NCI-H2196 treated with DMSO at 0.1 percent for 48 hours (cell line): ENCODE data around the gene NUP35.

Experiments used
- DNase-seq: peaks from one replicate; lab custom pipeline; 2025; ENCODE audit not compliant: unreplicated experiment; lab: John Stamatoyannopoulos, UW

The NUP35 gene, protein sequence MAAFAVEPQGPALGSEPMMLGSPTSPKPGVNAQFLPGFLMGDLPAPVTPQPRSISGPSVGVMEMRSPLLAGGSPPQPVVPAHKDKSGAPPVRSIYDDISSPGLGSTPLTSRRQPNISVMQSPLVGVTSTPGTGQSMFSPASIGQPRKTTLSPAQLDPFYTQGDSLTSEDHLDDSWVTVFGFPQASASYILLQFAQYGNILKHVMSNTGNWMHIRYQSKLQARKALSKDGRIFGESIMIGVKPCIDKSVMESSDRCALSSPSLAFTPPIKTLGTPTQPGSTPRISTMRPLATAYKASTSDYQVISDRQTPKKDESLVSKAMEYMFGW

DNA sequence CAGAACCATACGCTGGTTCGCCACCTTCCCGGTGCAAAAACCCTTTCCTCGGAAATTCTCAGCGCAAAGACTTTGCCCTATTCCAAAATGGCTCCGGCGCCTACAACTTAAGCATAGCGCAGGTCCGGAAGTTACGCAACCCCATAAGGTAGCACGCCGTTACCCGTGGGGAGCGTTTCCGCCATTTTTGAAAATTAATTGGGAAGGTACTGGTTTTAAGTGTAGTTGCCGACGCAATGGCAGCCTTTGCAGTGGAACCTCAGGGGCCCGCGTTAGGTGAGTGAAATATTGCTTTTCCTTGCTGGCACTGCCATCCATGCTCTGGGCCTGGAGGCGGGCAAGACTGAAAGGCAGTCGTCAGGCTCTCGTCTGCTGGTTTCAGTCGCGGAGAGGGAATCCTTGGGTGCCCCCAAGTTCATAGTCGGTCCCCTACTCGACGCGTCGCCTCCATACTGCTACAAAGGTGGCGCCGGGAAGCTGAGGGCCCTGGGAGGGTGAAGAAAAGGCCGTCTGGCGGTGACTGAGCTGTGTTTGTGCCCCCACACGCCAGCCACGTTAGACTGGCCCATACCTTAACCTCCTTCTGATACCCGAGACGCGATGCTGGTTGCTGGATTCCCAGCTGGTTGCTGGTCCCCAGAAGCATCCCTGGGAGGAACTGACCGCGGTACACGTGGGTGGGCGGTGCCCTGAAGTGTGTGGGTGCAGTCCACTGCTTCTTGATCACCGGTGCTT, at the start of gene NUP35:
Gene NUP35 (plus strand): TSS at position 222 of the 735 bp plus-strand sequence. CDS start 15 bp downstream, at position 237.
- DNase-seq: peak; percentile 78

DNA sequence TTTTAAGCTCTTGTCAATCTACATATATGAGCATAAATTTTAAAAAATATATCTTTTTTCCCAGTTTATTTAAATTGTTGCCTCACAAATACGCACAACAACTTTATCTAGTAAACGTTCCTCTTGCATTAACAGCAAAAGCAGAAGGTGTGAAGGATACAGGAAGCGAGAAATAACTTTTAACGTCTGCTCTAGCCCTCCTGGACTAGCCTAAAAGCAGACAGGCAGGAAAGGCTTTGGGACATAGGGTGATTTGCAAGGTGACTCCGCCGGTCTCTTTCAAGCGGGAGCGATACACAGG, 46.1 kb upstream of the NUP35 start:
- no peak for DNase-seq

DNA sequence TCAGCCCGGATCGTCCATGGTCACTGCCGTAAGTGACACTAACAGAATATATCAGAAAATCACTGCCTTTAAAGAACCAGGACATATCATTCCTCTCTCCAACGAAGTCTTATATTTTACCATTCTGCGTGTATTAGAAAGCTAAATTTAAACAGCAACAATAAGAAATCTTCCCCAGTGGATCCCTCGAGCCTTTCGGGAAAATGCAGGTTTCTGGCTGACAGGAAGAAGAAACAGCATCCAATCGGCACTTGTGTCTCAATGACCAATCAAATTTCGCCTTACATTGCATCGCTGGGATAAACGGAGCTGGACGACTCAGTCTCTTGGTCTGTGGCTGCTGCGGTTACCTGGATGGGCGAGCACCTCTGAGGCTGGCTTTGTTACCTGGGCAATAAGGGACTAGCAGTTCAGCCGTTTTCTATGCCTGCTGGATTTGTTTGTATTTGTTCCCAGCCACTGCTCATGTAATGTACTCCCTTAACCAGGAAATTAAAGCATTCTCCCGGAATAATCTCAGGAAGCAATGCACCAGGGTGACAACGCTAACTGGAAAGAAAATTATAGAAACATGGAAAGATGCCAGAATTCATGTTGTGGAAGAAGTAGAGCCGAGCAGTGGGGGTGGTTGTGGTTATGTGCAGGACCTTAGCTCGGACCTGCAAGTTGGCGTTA, 45.6 kb upstream of the NUP35 start, which contains the start of gene DUSP19:
Gene DUSP19 (plus strand): TSS at position 284 of the 675 bp plus-strand sequence. CDS start 187 bp downstream, at position 471.
- DNase-seq: peak; percentile 84

DNA sequence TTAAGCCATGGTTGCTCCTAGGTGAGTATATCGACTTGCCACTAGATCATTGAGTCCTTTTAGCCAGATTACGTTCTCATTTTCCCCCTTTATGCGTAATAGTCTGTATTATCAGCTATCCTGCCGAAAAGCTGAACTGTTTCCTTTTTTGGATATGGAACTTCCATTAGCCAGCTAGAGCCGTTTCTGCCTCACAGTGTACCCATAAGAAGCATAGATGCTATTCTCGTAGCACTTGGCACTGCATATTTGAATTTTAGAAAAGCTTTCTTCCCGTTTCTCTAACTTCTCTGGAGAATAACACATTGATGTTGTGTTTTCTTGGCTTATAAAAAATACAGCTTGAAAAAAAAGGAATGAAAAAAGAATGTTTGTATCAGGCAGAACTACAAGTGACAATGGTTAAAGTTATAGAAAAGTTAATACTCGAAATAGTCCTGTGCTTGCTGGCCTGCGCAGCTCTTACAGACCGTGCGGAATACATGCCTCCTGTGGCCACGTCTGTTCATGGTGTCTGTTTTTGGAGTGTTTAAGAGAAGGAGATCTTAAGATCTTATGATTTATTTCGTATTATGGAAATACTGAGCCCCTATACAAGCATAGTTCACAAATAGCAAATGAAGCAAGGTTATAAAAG, 45.0 kb upstream of the NUP35 start:
- no peak for DNase-seq

DNA sequence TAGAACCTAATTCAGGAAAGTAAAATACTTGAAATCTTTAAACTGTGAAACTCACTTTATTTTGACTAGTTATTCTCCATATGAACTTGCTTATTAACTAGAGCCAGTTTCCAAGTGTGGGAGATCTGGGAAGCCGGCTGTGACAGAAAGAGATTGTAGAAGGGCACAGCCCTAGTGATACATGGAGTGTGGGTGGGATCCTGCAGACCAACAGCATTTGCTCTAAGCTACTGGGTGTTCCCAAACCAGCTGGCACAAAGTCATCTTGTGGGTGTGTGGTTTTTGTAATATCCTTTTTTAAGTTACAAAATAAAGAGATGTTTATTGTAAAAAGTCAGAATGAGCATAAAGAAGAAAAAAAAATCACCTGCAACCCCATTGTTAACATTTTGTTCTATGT, 42.3 kb upstream of the NUP35 start:
- no peak for DNase-seq

DNA sequence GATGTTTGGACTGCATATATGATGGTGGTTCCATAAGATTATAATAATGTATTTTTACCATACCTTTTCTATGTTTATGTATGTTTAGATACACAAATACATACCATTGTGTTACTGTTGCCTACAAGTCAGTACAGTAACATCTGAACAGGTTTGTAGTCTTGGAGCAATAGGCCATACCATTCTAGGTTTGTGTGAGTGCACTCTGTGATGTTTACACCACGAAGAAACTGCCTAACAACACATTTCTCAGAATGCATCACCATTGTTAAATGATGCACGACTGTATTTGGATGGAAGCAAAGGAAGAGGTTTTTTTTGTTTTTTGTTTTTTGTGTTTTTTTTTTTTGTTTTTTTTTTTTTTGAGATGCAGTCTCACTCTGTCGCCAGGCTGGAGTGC, 36.2 kb upstream of the NUP35 start:
- no peak for DNase-seq

DNA sequence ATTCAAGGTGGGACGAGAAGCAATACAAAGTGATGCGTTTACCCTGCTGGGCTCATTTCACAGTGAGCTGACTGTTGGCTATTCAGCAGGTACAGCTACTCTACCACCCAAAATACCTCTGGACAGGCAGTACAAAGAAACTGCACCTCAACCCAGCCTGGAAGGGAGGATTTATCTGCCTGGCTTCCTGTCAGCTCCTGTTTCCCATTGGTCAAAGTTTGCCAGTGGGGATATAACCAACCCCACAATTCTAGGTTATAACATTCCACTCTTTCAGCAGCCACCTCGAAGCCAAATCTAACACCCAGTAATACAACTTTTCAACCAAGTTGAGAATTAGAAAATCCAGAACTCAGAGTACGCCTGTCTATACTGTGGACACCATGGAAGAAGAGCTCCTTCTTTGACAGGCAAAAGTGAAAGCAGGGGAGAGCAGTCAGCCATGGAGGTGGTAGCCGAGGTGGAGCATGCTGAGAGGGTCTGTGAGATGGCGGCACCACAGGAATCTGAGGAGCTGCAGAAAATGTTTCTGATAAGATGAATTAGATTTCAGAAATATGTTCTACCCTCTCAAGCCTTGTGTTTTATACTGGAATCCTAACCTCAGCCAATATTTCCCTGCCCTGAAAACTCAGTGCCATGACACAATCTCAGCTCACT, 34.9 kb upstream of the NUP35 start:
- DNase-seq: no peak

DNA sequence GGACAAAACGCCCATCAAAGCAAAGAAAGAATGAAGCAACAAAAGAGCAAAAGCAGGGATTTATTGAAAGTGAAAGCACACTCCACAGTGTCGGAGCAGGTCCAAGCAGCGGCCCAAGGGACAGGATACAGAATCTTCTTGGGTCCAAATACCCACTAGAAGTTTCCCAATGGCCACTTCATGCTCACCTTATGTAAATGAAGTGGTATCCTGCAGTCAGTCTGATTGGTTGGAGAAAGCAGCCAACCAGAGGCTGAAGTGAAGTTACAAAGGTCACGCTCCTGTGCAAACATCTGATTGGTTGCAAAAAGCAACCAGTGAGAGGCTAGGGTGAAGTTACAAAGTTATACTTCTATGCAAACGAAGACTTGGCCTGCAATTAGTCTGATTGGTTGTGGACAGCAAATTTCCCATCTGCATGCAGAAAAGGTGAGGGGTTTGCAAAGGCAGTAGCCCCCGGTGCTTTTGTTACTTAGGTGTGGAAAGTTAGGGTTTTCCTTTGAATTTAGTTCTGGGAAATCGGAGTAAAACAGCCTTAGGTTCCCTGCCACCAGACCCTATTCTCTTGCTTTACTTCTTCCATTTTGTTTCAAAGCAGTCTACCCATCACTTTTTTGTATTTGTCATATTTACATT, 32.8 kb upstream of the NUP35 start:
- no peak for DNase-seq

DNA sequence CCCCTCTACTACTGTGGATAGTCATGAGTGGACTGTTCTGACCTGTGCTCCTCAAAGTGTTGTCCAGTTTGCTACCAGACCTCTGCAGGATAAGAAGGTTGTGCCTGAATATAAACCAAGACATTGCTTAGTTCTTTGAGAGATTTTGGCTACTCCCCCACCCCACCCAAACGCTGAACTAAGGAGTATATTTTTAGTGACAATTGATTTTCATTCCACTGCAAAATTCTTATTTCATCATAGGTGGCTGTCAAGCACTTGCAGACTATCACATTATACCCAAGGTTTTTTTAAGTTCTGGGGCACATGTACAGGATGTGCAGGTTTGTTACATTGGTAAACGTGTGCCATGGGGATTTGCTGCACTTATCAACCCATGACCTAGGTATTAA, 32.3 kb upstream of the NUP35 start:
- DNase-seq: no peak

DNA sequence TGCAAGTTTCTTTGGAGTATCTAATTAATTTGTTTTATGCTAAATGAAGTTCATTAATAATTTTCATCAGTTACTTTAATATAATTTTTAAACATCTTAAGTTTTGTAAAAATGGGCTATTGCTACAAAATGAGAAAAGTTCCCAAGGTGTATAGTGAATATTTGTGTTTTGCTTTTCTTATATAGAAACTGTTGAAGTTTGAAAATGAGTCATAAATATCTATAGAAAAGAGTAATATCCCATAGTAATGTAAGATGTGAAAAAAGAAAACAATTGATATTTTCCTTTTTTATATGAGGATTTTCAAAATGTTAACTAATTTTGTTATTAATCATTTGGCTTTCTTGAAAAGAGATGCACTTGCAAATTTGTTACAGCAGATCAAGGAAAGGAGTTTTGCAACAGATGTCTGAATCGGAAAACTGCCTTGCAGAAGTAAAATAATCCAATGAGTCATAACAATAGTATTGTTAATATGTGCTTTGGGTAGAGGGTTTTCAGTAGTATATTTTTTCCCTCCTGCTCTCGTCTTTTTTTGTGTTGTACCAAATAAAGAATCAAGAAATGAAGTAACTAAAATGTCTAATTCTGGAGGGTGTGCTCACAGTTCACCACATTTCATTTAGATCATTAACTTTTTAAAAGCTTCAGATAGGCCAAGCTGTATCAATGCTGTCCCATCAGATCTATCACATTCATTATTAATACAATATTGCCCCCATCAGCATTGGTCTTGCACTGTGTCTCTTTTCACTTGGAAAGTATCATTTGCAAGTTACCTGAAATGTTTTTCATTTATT, 30.2 kb upstream of the NUP35 start:
- DNase-seq: no peak

DNA sequence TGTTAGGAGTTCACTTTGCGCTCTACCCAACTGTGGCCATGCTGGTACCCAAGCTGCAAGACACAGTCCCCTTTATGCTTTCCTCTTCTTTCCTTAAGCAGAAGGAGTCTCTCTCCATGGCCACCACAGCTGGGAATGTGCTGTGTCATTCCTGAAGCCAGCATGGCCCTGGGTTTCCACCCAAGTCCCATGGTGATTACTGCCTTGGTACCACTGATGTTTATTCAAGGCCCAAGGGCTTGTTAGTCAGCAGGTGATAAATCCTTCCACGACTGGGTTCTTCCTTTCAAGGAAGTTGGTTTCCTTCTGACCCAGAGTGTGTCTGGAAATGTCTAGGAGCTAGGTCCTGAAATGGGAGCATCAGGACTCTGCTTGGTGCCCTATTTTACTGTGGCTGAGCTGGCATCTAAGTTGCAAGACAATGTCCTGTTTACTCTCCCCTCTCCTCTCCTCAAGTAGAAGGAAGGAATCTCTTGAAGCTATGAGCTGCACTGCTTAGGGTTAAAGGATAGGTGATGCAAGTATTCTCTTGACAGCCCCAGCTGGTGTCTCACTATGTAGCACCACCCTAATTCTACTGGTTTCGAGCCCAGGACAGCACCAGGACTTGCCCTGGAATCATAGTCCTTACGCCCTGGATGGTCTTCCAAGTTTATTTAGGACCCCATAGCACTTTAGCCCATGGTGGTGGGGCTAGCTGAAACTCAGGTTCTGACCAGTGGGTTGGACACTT, 18.7 kb upstream of the NUP35 start:
- DNase-seq: no peak

DNA sequence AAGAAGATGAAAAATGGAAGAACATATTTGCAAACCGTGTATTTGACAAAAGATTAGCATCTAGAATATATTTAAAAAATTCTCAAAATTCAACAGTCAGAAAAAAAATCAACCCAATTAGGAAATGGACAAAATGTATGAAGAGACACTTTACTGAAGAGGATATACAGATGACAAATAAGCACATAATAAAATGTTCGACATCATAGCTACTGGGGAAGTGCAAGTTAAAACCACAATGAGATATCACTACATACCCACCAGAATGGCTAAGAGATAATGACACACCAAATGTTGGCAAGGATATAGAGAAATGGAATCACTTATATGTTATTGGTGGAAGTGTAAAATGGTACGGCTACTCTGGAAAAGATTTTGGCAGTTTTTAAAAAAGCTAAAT, 11.7 kb upstream of the NUP35 start:
- DNase-seq: no peak

DNA sequence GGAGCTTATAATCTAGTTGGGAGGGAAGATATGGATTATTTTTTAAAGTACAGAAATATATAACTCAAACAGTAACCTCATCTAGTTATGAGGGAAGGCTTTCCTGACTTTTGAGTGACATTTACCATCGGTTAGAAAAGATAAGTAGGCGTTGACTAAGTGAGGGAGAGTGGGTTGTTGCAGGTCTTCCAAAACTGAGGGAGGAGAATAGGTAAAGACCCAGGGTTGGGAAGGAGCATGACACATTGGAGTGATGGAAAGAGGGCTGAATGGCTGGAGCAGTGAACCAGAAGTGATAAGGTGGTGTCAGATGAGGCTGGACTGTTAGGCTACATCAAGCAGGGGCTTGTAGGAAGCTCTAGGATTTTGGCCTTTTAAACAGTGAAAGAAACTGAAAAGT, 10.6 kb upstream of the NUP35 start:
- no peak for DNase-seq

DNA sequence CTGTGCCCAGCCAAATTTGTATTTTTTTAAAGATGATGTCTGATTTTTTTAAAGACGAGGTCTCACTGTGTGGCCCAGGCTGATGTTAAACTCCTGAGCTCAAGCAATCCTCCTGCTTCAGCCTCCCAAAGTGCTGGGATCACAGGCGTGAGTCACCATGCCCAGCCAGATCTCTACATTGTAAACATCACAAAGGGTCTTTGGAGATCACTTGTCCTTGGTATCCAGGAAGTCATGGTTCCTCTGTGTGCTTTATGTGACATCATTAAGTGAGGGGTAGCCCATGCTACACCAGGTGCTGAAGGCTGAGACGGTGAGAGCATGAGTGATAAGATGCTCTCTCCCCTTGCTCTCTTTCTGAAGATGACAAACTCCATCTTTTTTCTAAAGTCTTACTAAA, 7.0 kb upstream of the NUP35 start:
- no peak for DNase-seq

DNA sequence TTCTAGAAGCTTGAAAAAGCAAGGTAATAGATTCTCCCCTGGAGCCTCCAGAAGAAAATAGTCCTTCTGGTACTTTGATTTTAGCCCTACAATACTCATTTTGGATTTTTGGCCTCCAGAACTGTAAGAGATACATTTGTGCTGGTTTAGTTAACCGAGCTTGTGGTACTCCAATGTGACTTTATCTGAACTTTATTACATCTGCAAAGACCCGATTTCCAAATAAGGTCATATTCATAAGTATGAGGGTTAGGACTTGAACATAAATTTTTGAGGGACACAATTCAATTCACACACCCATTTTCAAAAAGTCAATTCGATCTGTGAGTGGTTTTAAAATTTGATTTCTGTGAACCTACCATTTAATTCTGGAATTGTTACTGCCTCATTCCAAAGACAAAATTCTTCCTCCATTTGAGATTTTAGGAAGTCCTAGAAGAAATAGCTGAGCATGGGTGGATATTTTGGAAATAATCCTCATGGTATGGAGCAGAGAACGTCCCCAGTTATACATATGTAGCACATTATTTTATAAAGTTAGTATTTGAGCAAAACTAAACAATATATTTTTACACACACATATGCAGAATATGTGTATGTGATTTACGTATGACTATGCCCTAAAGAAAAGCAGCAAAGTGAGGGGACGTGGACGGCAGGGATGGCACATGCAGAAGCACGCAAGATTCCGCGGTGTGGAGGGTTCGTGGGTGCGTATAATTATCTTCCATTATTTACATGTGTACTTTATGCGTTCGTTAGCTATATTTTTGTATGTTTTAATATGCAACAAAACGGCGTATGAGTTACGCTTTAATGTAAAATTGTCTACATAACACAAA, 905 bp upstream of the NUP35 start:
- DNase-seq: no peak

DNA sequence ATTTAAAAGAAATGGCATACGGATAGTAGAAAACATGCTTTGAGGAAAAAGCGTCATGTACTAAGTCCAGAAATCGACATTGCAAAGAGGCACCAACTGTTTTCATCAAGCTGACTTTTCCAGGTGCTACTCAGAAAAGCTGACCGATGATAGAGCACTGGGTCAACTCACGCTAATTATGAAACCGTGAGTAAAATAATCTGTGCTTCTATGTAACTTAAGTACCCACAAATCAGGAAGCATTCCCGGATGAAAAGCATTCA, 353 bp upstream of the NUP35 start:
- DNase-seq: no peak

DNA sequence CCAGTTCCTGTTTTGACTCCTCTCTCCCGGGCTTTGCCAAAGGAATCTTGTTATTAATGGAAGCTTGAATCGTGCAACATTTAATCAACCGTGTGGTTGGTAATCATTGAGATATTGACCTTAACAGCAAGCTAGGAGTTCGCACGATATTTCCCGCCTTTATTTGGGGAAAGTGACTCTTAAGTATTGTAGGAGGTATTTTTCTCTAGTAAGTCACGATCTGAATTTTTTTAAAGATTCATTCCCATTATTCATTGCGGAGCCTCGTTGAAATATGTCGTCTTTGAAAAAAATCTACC, 663 bp downstream of the NUP35 start:
- no peak for DNase-seq

DNA sequence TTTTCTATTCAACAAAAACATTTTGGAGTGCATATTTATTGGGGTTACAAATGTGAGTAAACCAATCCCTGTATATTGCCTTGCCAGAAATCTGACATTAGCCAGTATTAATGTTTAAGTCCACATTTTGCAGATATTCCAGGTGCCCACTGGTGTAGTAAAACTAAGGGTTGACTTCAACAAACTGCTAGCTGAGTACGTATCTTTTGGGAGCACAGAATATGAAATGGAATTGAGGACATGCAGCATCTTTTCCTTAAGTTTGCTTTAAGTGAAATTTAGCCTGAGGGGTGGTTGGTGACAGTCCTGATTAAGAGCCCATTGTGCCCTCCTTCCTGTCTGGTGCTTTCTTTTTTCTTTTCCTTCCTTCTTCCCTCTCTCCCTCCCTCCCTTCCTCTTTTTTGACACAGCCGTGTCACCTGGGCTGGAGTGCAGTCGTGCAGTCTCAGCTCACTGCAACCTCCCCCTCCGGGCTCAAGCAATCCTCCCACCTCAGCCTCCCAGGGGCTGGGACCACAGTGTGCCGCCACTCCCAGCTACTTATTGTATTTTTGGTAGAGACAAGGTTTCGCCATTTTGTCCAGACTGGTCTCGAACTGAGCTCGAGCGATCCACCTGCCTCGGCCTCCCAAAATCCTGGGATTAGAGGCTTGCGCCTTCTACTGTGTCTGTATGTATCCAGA, 1.6 kb downstream of the NUP35 start:
- no peak for DNase-seq
